ENCODE results near the gene KCNK6.

KCNK6 gene

DNA sequence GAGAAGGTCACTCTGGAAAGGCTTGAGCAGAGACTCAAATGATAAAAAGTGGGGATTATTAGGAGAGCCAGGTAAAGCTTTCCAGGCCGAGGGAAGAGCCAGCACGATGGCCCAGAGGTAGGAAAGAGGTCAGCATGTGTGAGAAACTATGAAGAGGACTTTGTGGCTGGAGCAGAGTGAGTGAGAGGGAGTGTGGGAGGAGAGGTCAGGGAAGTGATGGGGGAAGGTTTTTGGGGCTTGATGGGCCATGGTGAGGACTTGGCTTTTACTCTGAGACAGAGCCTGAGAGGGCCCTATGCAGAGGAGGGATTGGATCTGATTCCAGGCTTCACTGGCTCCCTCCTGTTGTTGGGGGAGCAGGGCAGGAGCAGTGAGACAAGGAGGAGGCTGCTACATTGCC lies 21.3 kb downstream of the KCNK6 start:
- Histone ChIP-seq H3K36me3 (ENCODE audit: control insufficient read depth, insufficient read depth, low read length) (no peaks in the 10 kb centered on the region), H3K4me3 (replicated peaks; ENCODE audit: low read depth, low read length) (no peak overlapping the region), H3K27me3 (replicated peaks; ENCODE audit: control insufficient read depth, insufficient read depth, low read length) (no peaks in the 10 kb centered on the region)
- TF ChIP-seq, protein P1, sequence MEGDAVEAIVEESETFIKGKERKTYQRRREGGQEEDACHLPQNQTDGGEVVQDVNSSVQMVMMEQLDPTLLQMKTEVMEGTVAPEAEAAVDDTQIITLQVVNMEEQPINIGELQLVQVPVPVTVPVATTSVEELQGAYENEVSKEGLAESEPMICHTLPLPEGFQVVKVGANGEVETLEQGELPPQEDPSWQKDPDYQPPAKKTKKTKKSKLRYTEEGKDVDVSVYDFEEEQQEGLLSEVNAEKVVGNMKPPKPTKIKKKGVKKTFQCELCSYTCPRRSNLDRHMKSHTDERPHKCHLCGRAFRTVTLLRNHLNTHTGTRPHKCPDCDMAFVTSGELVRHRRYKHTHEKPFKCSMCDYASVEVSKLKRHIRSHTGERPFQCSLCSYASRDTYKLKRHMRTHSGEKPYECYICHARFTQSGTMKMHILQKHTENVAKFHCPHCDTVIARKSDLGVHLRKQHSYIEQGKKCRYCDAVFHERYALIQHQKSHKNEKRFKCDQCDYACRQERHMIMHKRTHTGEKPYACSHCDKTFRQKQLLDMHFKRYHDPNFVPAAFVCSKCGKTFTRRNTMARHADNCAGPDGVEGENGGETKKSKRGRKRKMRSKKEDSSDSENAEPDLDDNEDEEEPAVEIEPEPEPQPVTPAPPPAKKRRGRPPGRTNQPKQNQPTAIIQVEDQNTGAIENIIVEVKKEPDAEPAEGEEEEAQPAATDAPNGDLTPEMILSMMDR (IDR thresholded peaks at IDR 0.05; ENCODE audit: insufficient read depth, low read length, poor library complexity, severe bottlenecking), result no peak
- DNase-seq (ENCODE audit: extremely low read depth, insufficient read length), result no peak

DNA sequence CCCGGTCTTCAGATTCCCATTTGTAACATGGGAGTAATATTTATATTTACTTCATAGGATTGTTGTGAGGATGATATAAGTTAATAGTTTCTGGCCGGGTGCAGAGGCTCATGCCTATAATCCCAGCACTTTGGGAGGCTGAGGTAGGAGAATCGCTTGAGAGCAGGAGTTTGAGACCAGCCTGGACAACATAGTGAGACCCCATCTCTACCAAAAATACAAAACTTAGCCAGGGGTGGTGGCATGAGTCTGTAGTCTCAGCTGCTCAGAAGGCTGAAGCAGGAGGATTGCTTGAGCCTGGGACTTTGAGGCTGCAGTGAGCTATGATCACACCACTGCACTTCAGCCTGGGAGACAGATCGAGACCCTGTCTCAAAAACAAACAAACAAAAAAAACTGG lies 27.2 kb downstream of the KCNK6 start:
- H3K4me3 ChIP-seq (replicated peaks; ENCODE audit: low read depth, low read length), result no peak overlapping the region
- H3K27me3 ChIP-seq (replicated peaks; ENCODE audit: control insufficient read depth, insufficient read depth, low read length), result no peaks in the 10 kb centered on the region
- DNase-seq (ENCODE audit: extremely low read depth, insufficient read length), result no peak
- no peaks in the 10 kb centered on the region for H3K36me3 ChIP-seq (ENCODE audit: control insufficient read depth, insufficient read depth, low read length)
- TF ChIP-seq, protein P1 (IDR thresholded peaks at IDR 0.05; ENCODE audit: insufficient read depth, low read length, poor library complexity, severe bottlenecking), result no peak

DNA sequence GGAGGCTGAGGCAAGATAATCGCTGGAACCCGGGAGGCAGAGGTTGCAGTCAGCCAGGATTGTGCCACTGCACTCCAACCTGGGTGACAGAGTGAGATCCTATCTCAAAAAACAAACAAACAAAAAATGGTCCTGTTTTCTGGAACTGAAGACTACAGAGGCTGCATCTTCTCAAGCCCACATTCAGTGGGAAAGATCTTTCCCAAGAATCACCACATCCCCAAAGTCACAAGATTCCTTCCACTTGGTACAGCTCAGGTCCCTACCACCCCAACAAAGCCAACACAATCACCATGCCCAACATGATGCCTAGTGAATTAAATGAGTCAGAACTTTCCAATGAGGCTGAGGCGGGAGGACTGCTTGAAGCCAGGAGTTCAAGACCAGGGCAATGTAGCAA lies 31.2 kb downstream of the KCNK6 start:
- Histone ChIP-seq H3K36me3 (ENCODE audit: control insufficient read depth, insufficient read depth, low read length) (no peaks in the 10 kb centered on the region), H3K4me3 (replicated peaks; ENCODE audit: low read depth, low read length) (no peak overlapping the region), H3K27me3 (replicated peaks; ENCODE audit: control insufficient read depth, insufficient read depth, low read length) (no peaks in the 10 kb centered on the region; the same call in 1 of the 2 replicates)
- TF ChIP-seq, protein P1 (IDR thresholded peaks at IDR 0.05; ENCODE audit: insufficient read depth, low read length, poor library complexity, severe bottlenecking), result no peak
- no peak for DNase-seq (ENCODE audit: extremely low read depth, insufficient read length)

DNA sequence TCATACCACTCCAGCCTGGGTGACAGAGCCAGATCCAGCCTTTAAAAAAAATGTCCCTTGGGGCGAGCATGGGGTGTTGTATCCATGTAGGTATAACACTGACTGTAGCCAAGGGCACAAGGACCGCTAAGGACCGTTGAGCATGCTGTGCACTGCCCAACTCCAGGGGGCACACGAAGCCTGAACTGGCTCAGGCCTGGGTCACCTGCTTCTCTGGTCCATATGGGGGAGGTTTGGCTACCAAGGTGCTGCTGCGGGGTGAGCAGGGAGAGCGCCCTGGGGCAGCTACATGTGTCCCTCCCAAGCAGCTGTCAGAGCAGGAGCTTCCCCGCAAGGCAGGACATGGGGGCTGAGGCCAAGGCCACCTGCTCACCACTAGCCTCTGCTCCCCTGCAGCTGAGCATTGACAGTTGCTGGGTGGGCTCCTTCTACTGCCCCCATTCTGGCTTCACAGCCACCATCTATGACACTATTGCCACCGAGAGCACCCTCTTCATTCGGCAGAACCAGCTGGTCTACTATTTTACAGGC lies 32.3 kb downstream of the KCNK6 start:
- Histone ChIP-seq H3K27me3 (replicated peaks; ENCODE audit: control insufficient read depth, insufficient read depth, low read length) (no peaks in the 10 kb centered on the region; the same call in 1 of the 2 replicates), H3K36me3 (ENCODE audit: control insufficient read depth, insufficient read depth, low read length) (no peaks in the 10 kb centered on the region), H3K4me3 (replicated peaks; ENCODE audit: low read depth, low read length) (no peak overlapping the region)
- TF ChIP-seq, protein P1 (IDR thresholded peaks at IDR 0.05; ENCODE audit: insufficient read depth, low read length, poor library complexity, severe bottlenecking), result no peak
- no peak for DNase-seq (ENCODE audit: extremely low read depth, insufficient read length)

DNA sequence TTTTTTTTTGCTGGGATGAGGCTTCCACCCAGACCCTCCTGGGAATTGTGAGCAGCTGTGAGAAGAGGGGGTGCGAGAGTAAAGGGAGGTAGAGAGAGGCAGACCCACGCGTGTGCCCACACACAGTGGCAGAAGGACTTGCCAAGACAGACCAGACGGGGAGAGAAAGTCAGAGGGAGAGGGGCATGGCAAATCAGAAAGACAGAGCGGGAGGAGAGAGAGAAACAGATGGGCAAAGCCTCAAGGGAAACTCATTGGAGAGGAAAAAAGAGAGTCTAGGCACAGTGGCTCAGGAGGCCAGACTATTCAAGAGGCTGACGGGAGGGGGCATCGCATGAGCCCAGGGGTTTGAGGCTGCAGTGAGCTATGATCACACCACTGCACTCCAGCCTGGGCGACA lies 33.0 kb downstream of the KCNK6 start:
- no peak for DNase-seq (ENCODE audit: extremely low read depth, insufficient read length)
- Histone ChIP-seq H3K36me3 (ENCODE audit: control insufficient read depth, insufficient read depth, low read length) (no peaks in the 10 kb centered on the region), H3K27me3 (replicated peaks; ENCODE audit: control insufficient read depth, insufficient read depth, low read length) (no peaks in the 10 kb centered on the region; the same call in 1 of the 2 replicates)

More for the DNA sequence above, 33.0 kb downstream of the KCNK6 start:
- TF ChIP-seq, protein P1 (IDR thresholded peaks at IDR 0.05; ENCODE audit: insufficient read depth, low read length, poor library complexity, severe bottlenecking), result no peak
- no peak overlapping the region for H3K4me3 ChIP-seq (replicated peaks; ENCODE audit: low read depth, low read length)

All from GM06990 (cell line).